H9 (cell line): ENCODE results near the gene SIKE1. TPM values are rescaled to one million over a fixed set of nuclear protein-coding genes. Genes with fewer than 3 reads are reported as not detected.

Source experiments
- DNase-seq: peaks from one replicate; pipeline ENCODE4 v3.0.0-alpha.2; 2017
- H2AFZ ChIP-seq: one replicate; pipeline ENCODE4 v1.6.1; 2013; ENCODE audit warnings: mild to moderate bottlenecking, low read length, control low read depth, moderate library complexity
- H2AK5ac ChIP-seq: 2 replicates; pipeline ENCODE4 v1.6.1; 2013; ENCODE audit warnings: low read length, control low read depth, mixed read lengths; ENCODE audit not compliant: insufficient read length
- H2BK120ac ChIP-seq: one replicate; pipeline ENCODE4 v1.6.1; 2013; ENCODE audit warnings: low read depth, mild to moderate bottlenecking, low read length, control low read depth, inconsistent platforms; ENCODE audit not compliant: poor library complexity, severe bottlenecking
- H2BK12ac ChIP-seq: 2 replicates; pipeline ENCODE4 v1.6.1; 2013; ENCODE audit warnings: low read length, control low read depth, mixed read lengths, low read depth; ENCODE audit not compliant: insufficient read length
- H2BK15ac ChIP-seq: 2 replicates; pipeline ENCODE4 v1.6.1; 2013; ENCODE audit warnings: low read depth, low read length, control low read depth
- H2BK20ac ChIP-seq: one replicate; pipeline ENCODE4 v1.6.1; 2013; ENCODE audit warnings: low read depth, mild to moderate bottlenecking, low read length, control low read depth, inconsistent platforms; ENCODE audit not compliant: poor library complexity, severe bottlenecking
- H2BK5ac ChIP-seq: 2 replicates; pipeline ENCODE4 v1.6.1; 2013; ENCODE audit warnings: low read length, control low read depth, mixed read lengths; ENCODE audit not compliant: insufficient read length
- H3K14ac ChIP-seq: 2 replicates; pipeline ENCODE4 v1.6.1; 2013; ENCODE audit warnings: low read length, control low read depth; ENCODE audit not compliant: insufficient read depth
- H3K18ac ChIP-seq: 2 replicates; pipeline ENCODE4 v1.6.1; 2013; ENCODE audit warnings: low read depth, mild to moderate bottlenecking, mixed read lengths, low read length, control low read depth; ENCODE audit not compliant: insufficient read length
- H3K23ac ChIP-seq: 2 replicates; pipeline ENCODE4 v1.6.1; 2013; ENCODE audit warnings: low read length, control low read depth, mixed read lengths, low read depth; ENCODE audit not compliant: insufficient read length
- H3K23me2 ChIP-seq: 2 replicates; pipeline ENCODE4 v1.6.1; 2013; ENCODE audit warnings: low read depth, mild to moderate bottlenecking, mixed read lengths, low read length, control low read depth; ENCODE audit not compliant: insufficient read length, poor library complexity, severe bottlenecking
- H3K27ac ChIP-seq: 2 replicates; pipeline ENCODE4 v1.5.1; 2013; ENCODE audit warnings: low read length, control low read depth, mixed read lengths, low read depth; ENCODE audit not compliant: insufficient read length
- H3K27me3 ChIP-seq: 2 replicates; pipeline ENCODE4 v1.6.1; 2013; ENCODE audit warnings: low read length, control low read depth, inconsistent platforms; ENCODE audit not compliant: insufficient read depth
- H3K4ac ChIP-seq: 2 replicates; pipeline ENCODE4 v1.6.1; 2013; ENCODE audit warnings: low read depth, mild to moderate bottlenecking, control low read depth, inconsistent platforms, low read length, moderate library complexity
- H3K4me1 ChIP-seq: 2 replicates; pipeline ENCODE4 v1.6.1; 2013; ENCODE audit warnings: low read length, control low read depth, inconsistent platforms; ENCODE audit not compliant: insufficient read depth
- H3K4me2 ChIP-seq: 2 replicates; pipeline ENCODE4 v1.6.1; 2013; ENCODE audit warnings: low read length, control low read depth, mixed read lengths; ENCODE audit not compliant: insufficient read length, insufficient read depth
- H3K56ac ChIP-seq: 2 replicates; pipeline ENCODE4 v1.6.1; 2013; ENCODE audit warnings: low read depth, mild to moderate bottlenecking, mixed read lengths, low read length, control low read depth; ENCODE audit not compliant: insufficient read length
- H3K79me1 ChIP-seq: 2 replicates; pipeline ENCODE4 v1.6.1; 2013; ENCODE audit warnings: low read depth, mild to moderate bottlenecking, moderate library complexity, low read length, control low read depth, inconsistent platforms; ENCODE audit not compliant: insufficient read depth, poor library complexity, severe bottlenecking
- H3K79me2 ChIP-seq: 2 replicates; pipeline ENCODE4 v1.6.1; 2013; ENCODE audit warnings: low read length, control low read depth, inconsistent platforms; ENCODE audit not compliant: insufficient read depth
- H3K9ac ChIP-seq: 2 replicates; pipeline ENCODE4 v1.6.1; 2013; ENCODE audit warnings: low read length, control low read depth, mixed read lengths; ENCODE audit not compliant: insufficient read length; ENCODE audit errors: extremely low read depth
- H3K9me3 ChIP-seq: one replicate; pipeline ENCODE4 v1.6.1; 2013; ENCODE audit warnings: low read depth, low read length, inconsistent platforms; ENCODE audit not compliant: control insufficient read depth
- H3T11ph ChIP-seq: one replicate; pipeline ENCODE4 v1.6.1; 2013; ENCODE audit warnings: mild to moderate bottlenecking, low read length, control low read depth, inconsistent platforms
- H4K20me1 ChIP-seq: one replicate; pipeline ENCODE4 v1.6.1; 2013; ENCODE audit not compliant: control insufficient read depth, insufficient read length, insufficient read depth
- H4K5ac ChIP-seq: 2 replicates; pipeline ENCODE4 v1.6.1; 2013; ENCODE audit warnings: low read depth, mild to moderate bottlenecking, mixed read lengths, low read length, control low read depth; ENCODE audit not compliant: insufficient read length
- H4K8ac ChIP-seq: replicated peaks from 2 replicates; pipeline ENCODE4 v1.6.1; 2013; ENCODE audit warnings: low read length, control low read depth, mixed read lengths, low read depth; ENCODE audit not compliant: insufficient read length
- H4K91ac ChIP-seq: 2 replicates; pipeline ENCODE4 v1.6.1; 2013; ENCODE audit warnings: low read depth, mild to moderate bottlenecking, moderate library complexity, mixed read lengths, low read length, control low read depth; ENCODE audit not compliant: insufficient read length
- H3K27ac Mint-ChIP-seq, 3 experiments: 2 replicates in 2 of 3; 3 replicates in 1 of 3; pipeline ENCODE4 v1.8.0; 2020 to 2021; ENCODE audit warnings: mixed read lengths in 3 of 3, mild to moderate bottlenecking in 1 of 3, moderate library complexity in 1 of 3
- H3K27me3 Mint-ChIP-seq: 2 replicates; pipeline ENCODE4 v1.8.0; 2021; ENCODE audit warnings: low read depth, mild to moderate bottlenecking, moderate library complexity, mixed read lengths
- H3K36me3 Mint-ChIP-seq, 3 experiments: 2 replicates in 2 of 3; 3 replicates in 1 of 3; pipeline ENCODE4 v1.8.0; 2020 to 2021; ENCODE audit warnings: low read depth in 3 of 3, mixed read lengths in 3 of 3; ENCODE audit not compliant: insufficient read depth in 1 of 3
- H3K4me1 Mint-ChIP-seq, 2 experiments: 2 replicates each; pipeline ENCODE4 v1.8.0; 2020; ENCODE audit warnings: mixed read lengths in 2 of 2
- H3K4me3 Mint-ChIP-seq, 2 experiments: 2 replicates in 1 of 2; 3 replicates in 1 of 2; pipeline ENCODE4 v1.8.0; 2020 to 2021; ENCODE audit warnings: mild to moderate bottlenecking in 2 of 2, mixed read lengths in 2 of 2, moderate library complexity in 1 of 2
- H3K9me3 Mint-ChIP-seq, 2 experiments: 2 replicates in 1 of 2; 3 replicates in 1 of 2; pipeline ENCODE4 v1.8.0; 2020; ENCODE audit warnings: mild to moderate bottlenecking in 2 of 2, mixed read lengths in 2 of 2, moderate library complexity in 1 of 2
- WGBS: extraction: QIAGEN DNeasy Blood & Tissue Kit; methylation state at CpG from one replicate; pipeline ENCODE4 v1.1.7; 2013; ENCODE audit warnings: missing lambda C conversion rate, low lambda C conversion rate, mixed read lengths; ENCODE audit not compliant: insufficient read length; ENCODE audit errors: extremely low coverage; 5-methylcytosine and 5-hydroxymethylcytosine counted together
- total RNA-seq: library from RNA; stranded (reverse); gene quantifications from 2 replicates; pipeline ENCODE4 v1.2.1, GENCODE V29; 2021
- TF ChIP-seq, protein P1 (sequence below): fragments of 200-600 bp; sonication (generic); conservative IDR thresholded peaks from 3 replicates; pipeline ENCODE4 v1.8.0; 2021; ENCODE audit warnings: antibody characterized with exemption, mild to moderate bottlenecking

Gene SIKE1
- total RNA-seq, 1 experiment from 2014 or later: 75.3 TPM

DNA sequence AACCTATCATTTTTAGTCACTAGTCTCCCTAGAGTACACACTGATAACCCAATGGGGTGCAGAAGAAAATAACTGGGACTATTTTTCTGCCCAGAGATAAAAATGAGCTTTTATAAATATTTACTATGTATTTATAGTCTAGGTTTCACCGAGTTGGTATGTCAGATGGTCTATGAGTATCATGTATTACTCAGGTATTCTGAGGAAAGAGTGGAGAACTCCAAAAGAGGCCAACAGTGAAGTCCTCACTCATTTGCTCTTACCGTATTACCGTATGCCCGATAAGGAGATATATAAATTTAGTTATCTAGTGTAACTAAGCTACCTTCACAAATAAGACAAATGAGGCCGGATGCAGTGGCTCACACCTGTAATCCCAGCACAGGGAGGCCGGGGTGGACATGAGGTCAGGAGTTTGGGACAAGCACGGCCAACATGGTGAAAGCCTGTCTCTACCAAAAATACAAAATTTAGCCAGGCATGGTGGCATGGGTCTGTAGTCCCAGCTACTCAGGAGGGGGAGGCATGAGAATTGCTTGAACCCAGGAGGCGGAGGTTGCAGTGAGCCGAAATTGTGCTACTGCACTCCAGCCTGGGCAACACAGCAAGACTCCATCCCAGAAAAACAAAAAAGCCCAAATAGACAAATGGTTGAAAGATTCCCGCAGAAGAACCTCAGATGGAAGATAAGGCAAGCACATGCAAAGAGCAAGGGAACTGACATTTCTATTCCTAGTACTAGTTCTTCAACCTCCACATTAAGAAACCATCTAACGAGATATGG lies 38.3 kb downstream of the SIKE1 start:
- no peak overlapping the region for H2BK15ac ChIP-seq

More for the DNA sequence above, 38.3 kb downstream of the SIKE1 start:
- Histone ChIP-seq H2BK20ac (no peak overlapping the region), H3K4me1 (no peaks in the 10 kb centered on the region), H4K91ac (no peak overlapping the region), H3K18ac (no peak overlapping the region), H3K14ac (no peak overlapping the region), H3K27me3 (no peaks in the 10 kb centered on the region), H2AK5ac (no peak overlapping the region), H4K5ac (no peak overlapping the region), H3K56ac (no peak overlapping the region), H4K8ac (no peak overlapping the region), H2BK120ac (no peak overlapping the region), H4K20me1 (no peaks in the 10 kb centered on the region), H3K4ac (no peak overlapping the region), H3T11ph (no peak overlapping the region), H3K9ac (no peak overlapping the region), H2AFZ (no peak overlapping the region), H3K23ac (no peak overlapping the region), H3K79me1 (peaks cover 7% of the 10 kb centered on the region), H2BK5ac (no peak overlapping the region), H3K9me3 (no peaks in the 10 kb centered on the region), H3K27ac (no peak overlapping the region), H3K23me2 (no peaks in the 10 kb centered on the region), H2BK12ac (no peak overlapping the region), H3K79me2 (peaks cover 35% of the 10 kb centered on the region; the same call in 1 of the 2 replicates), H3K4me2 (no peak overlapping the region)
- H3K9me3 Mint-ChIP-seq: no peaks in the 10 kb centered on the region
- no peaks in the 10 kb centered on the region for H3K4me1 Mint-ChIP-seq
- H3K4me3 Mint-ChIP-seq: no peak overlapping the region
- no CpG with 5 or more reads among the region's 11 CpGs for WGBS
- no peak overlapping the region for H3K27ac Mint-ChIP-seq
- DNase-seq: no peak
- H3K27me3 Mint-ChIP-seq: no peaks in the 10 kb centered on the region
- TF ChIP-seq, protein P1, sequence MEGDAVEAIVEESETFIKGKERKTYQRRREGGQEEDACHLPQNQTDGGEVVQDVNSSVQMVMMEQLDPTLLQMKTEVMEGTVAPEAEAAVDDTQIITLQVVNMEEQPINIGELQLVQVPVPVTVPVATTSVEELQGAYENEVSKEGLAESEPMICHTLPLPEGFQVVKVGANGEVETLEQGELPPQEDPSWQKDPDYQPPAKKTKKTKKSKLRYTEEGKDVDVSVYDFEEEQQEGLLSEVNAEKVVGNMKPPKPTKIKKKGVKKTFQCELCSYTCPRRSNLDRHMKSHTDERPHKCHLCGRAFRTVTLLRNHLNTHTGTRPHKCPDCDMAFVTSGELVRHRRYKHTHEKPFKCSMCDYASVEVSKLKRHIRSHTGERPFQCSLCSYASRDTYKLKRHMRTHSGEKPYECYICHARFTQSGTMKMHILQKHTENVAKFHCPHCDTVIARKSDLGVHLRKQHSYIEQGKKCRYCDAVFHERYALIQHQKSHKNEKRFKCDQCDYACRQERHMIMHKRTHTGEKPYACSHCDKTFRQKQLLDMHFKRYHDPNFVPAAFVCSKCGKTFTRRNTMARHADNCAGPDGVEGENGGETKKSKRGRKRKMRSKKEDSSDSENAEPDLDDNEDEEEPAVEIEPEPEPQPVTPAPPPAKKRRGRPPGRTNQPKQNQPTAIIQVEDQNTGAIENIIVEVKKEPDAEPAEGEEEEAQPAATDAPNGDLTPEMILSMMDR: no peak
- H3K36me3 Mint-ChIP-seq: peaks cover 45 to 76% (median 66%) of the 10 kb centered on the region in 3 experiments
